ENCODE measurements around the gene TENM4.

DNA sequence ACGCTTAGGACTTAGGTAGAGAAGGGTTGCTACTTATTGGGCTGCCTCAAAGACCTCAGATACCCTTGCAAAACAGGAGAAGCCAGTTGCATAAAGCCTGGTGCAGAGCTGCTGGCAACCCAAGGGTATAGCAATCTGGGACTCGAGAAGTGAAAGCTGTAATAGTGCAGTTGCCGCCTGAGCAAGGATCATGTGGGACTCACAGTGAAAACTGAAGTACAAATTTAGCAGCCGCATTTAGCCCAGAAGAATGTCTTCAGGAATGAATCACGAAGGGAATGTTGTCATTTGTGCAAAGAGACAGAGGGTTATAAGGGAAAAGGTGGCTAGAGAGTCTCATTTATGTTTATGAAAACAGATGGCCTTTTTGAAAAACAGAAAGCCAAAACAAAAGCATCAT lies 267.2 kb downstream of the TENM4 start:
- TF ChIP-seq, protein P1, sequence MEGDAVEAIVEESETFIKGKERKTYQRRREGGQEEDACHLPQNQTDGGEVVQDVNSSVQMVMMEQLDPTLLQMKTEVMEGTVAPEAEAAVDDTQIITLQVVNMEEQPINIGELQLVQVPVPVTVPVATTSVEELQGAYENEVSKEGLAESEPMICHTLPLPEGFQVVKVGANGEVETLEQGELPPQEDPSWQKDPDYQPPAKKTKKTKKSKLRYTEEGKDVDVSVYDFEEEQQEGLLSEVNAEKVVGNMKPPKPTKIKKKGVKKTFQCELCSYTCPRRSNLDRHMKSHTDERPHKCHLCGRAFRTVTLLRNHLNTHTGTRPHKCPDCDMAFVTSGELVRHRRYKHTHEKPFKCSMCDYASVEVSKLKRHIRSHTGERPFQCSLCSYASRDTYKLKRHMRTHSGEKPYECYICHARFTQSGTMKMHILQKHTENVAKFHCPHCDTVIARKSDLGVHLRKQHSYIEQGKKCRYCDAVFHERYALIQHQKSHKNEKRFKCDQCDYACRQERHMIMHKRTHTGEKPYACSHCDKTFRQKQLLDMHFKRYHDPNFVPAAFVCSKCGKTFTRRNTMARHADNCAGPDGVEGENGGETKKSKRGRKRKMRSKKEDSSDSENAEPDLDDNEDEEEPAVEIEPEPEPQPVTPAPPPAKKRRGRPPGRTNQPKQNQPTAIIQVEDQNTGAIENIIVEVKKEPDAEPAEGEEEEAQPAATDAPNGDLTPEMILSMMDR (IDR thresholded peaks at IDR 0.05): no peak
- TF ChIP-seq POLR2A (IDR thresholded peaks at IDR 0.05): no peak
